Cardiac muscle cell (in vitro differentiated cells and primary cell): ENCODE data around the gene MRTFA. TPM values are rescaled to one million over a fixed set of nuclear protein-coding genes. Genes with fewer than 3 reads are reported as not detected.

ENCODE experiments used
- DNase-seq, 2 donors: peaks; one replicate each; pipeline versions ENCODE4 v3.0.0 to v3.0.0-alpha.2; 2010 to 2017; ENCODE audit warnings: low read depth in 1 of 2, low spot score in 1 of 2
- H3K27ac ChIP-seq: fragments of 200-600 bp; sonication (generic); 2 replicates; pipeline ENCODE4 v1.5.1; 2016
- H3K27me3 ChIP-seq: fragments of 200-600 bp; sonication (generic); 2 replicates; pipeline ENCODE4 v1.6.0; 2016; ENCODE audit warnings: control low read depth
- H3K36me3 ChIP-seq: fragments of 200-600 bp; sonication (generic); 2 replicates; pipeline ENCODE4 v1.5.1; 2016; ENCODE audit warnings: control low read depth
- H3K4me1 ChIP-seq: fragments of 200-600 bp; sonication (generic); 2 replicates; pipeline ENCODE4 v1.8.1; 2017; ENCODE audit warnings: low read depth, mild to moderate bottlenecking, mixed run types
- H3K4me3 ChIP-seq: fragments of 200-600 bp; sonication (generic); 2 replicates; pipeline ENCODE4 v1.5.1; 2016; ENCODE audit warnings: mild to moderate bottlenecking
- H3K9me3 ChIP-seq: fragments of 200-600 bp; sonication (generic); 2 replicates; pipeline ENCODE4 v1.5.1; 2017; ENCODE audit warnings: low read depth, mild to moderate bottlenecking, control low read depth
- polyA plus RNA-seq: library from polyadenylated mRNA; unstranded; fragments of >200 nt; fragmentation: Nextera tagmentation; extraction: Ambion mirVana; gene quantifications from 2 replicates; pipeline ENCODE4 v1.2.1, GENCODE V29; 2016
- total RNA-seq: library from RNA; depleted of rRNA; stranded (reverse); fragments of >200 nt; gene quantifications from 2 replicates; pipeline ENCODE4 v1.2.3, GENCODE V29; 2016
- TF ChIP-seq, protein P1 (sequence below): IDR thresholded peaks from 2 replicates; pipeline ENCODE4 v1.5.1; 2012; ENCODE audit warnings: low read depth, mild to moderate bottlenecking, low read length

Gene MRTFA
- total and polyA plus RNA-seq, 2 experiments from 2014 or later = 32.6 to 116 TPM

DNA sequence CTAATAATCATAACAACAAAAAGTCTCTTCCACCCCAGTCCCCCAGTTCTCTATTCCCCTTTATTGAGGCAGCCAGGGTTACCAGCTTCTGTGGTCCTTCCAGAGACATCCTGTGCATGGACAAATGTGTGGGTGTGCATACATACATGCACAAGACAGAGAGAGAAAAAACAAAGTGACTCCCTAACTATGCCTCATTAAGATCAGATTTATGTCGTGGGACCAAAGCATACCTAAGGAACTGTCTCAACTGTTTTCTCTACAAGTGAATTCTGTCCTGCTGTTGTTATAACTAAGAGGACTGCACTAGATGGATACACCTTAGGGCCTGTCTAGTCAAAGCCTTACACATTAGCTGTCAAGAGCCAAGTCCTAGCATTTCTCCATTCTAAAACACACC, 106.7 kb downstream of the MRTFA start:
- no peak overlapping the region for H3K27ac ChIP-seq

DNA sequence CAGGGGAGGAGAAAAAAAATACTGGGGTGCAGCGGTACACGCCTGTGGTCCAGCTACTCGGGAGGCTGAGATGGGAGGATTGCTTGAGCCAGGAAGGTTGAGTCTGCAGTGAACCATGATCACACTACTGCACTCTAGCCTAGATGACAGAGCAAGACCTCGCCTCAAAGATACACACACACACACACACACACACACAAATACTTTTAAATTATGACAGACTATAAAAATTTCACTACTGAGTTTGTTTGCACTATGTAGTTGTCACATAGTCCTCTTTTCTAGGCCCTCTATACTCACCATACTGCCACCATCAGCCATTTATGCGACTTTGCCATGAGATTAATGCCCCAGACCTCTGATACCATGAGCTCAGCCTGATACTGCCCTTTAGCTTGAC, 109.6 kb downstream of the MRTFA start:
- Histone ChIP-seq H3K9me3 (no peaks in the 10 kb centered on the region), H3K36me3 (no peaks in the 10 kb centered on the region), H3K4me1 (peaks cover 12% of the 10 kb centered on the region), H3K4me3 (no peak overlapping the region), H3K27ac (no peak overlapping the region), H3K27me3 (no peaks in the 10 kb centered on the region)
- TF ChIP-seq, protein P1, sequence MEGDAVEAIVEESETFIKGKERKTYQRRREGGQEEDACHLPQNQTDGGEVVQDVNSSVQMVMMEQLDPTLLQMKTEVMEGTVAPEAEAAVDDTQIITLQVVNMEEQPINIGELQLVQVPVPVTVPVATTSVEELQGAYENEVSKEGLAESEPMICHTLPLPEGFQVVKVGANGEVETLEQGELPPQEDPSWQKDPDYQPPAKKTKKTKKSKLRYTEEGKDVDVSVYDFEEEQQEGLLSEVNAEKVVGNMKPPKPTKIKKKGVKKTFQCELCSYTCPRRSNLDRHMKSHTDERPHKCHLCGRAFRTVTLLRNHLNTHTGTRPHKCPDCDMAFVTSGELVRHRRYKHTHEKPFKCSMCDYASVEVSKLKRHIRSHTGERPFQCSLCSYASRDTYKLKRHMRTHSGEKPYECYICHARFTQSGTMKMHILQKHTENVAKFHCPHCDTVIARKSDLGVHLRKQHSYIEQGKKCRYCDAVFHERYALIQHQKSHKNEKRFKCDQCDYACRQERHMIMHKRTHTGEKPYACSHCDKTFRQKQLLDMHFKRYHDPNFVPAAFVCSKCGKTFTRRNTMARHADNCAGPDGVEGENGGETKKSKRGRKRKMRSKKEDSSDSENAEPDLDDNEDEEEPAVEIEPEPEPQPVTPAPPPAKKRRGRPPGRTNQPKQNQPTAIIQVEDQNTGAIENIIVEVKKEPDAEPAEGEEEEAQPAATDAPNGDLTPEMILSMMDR = no peak
- DNase-seq = no peak

More for the DNA sequence above, 106.7 kb downstream of the MRTFA start:
- Histone ChIP-seq H3K4me3 (no peak overlapping the region), H3K36me3 (no peaks in the 10 kb centered on the region), H3K4me1 (peaks cover 38% of the 10 kb centered on the region), H3K27me3 (no peaks in the 10 kb centered on the region), H3K9me3 (no peaks in the 10 kb centered on the region)
- TF ChIP-seq, protein P1 = no peak
- DNase-seq = no peak

DNA sequence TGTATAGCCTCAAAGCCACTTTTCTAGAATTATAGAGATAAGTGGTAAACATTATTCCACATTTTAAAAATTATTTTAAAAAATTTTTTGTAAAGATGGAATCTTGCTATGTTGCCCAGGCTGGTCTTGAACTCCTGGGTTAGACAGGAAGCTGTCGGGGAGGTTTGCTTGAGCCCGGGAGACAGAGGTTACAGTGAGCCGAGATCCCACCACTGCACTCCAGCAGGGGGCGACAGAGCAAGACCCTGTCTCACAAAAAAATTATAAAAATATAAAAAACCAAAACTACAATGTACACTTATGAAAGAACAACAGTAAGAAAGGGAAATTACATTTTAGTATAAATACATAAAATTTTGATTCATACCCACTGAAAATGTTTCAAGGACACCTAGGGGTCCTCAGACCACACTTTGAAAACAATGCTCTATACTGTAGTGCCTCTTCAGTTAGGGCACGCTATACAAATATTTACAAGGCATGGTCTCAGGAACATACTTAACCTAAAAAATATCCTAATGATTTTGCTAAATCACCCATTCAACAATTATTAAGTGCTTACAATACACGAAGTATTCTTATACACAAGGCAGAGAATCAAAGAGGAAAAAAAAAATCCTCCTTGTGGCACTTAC, 111.2 kb downstream of the MRTFA start:
- Histone ChIP-seq H3K27ac (no peak overlapping the region), H3K4me1 (peaks cover 5% of the 10 kb centered on the region), H3K27me3 (no peaks in the 10 kb centered on the region), H3K9me3 (no peaks in the 10 kb centered on the region), H3K36me3 (no peaks in the 10 kb centered on the region), H3K4me3 (no peak overlapping the region)
- TF ChIP-seq, protein P1 = peak; percentile 79
- DNase-seq = peak; percentile 39 to 74

DNA sequence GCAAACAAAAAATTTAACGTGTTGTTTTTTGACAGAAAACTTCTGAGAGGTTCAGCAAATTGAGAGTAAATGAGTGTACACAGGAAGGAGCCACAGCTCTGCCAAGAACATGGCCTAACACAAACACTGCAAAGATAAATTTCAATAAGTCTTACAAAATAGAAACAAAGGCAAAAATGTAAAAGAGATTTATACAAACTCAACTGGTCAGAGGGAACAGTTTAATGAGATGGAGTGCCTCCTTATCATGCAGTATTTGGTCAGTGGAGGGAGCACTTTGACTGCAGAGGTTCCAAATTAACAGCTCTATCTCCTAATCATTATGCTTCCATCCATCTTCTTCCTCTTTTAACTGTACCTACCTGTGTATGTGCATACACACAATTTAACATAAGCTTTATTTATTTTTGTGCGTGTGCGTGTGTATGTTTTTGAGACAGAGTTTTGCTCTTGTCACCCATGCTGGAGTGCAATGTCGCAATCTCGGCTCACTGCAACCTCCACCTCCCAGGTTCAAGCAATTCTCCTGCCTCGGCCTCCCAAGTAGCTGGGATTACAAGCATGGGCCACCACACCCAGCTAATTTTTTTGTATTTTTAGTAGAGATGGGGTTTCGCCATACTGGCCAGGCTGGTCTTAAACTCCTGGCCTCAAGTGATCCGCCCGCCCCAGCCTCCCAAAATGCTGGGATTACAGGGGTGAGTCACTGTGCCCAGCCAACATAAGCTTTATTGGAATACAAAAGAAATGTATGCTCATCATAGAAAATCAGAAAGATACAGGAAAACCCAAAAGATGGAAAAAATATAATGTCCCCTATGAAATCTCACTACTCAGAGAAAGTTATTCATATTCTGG, 111.9 kb downstream of the MRTFA start:
- DNase-seq = peak in 1 of 2 donors; percentile 70
- Histone ChIP-seq H3K36me3 (no peaks in the 10 kb centered on the region), H3K4me1 (no peaks in the 10 kb centered on the region), H3K4me3 (no peak overlapping the region), H3K9me3 (no peaks in the 10 kb centered on the region), H3K27me3 (no peaks in the 10 kb centered on the region), H3K27ac (no peak overlapping the region)
- TF ChIP-seq, protein P1 = peak; percentile 39

DNA sequence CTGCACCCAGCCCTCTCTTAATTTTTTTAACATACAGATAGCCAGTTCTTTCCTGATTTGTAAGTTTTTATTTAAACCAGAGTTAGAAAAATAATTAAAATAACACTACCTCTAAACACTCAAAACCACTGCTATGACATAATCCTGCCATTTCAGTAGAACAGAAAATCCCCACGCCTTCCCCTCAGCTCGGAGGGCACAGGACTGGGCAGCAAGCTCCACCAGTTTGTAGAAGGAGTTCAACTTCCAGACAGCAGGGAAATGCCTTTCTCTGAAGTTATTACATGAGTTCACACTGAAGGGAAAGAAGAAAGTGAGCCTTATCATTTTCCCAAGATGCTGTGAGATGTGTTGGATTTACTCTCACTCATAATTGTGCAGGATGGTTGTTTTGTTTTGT, 114.4 kb downstream of the MRTFA start:
- TF ChIP-seq, protein P1 = no peak
- Histone ChIP-seq H3K4me3 (no peak overlapping the region), H3K36me3 (no peaks in the 10 kb centered on the region), H3K9me3 (no peaks in the 10 kb centered on the region), H3K27ac (no peak overlapping the region), H3K4me1 (no peaks in the 10 kb centered on the region), H3K27me3 (no peaks in the 10 kb centered on the region)
- no peak for DNase-seq
